PFSK-1 (cell line): ENCODE results near the gene DNPH1.

Experiments used
- FOXP2 ChIP-seq: optimal IDR thresholded peaks from 2 replicates; pipeline ENCODE3; 2011; ENCODE audit warnings: borderline replicate concordance, control low read depth, inconsistent platforms; ENCODE audit not compliant: insufficient read depth; ENCODE audit errors: extremely low read length, extremely low read depth
- POLR2AphosphoS5 ChIP-seq: IDR thresholded peaks from 2 replicates; pipeline ENCODE4 v1.6.1; 2012; ENCODE audit warnings: low read depth, mild to moderate bottlenecking, control low read depth, low read length, moderate library complexity
- REST ChIP-seq, 2 experiments: IDR thresholded peaks; 2 replicates each; pipeline versions ENCODE4 v1.6.1 to v1.8.0; 2011 to 2012; ENCODE audit warnings: low read depth in 2 of 2, low read length in 2 of 2, control low read depth in 1 of 2, inconsistent platforms in 1 of 2, mild to moderate bottlenecking in 1 of 2, moderate library complexity in 1 of 2; ENCODE audit not compliant: insufficient read depth in 1 of 2
- SIN3A ChIP-seq: IDR thresholded peaks from 2 replicates; pipeline ENCODE4 v1.6.1; 2012; ENCODE audit warnings: mild to moderate bottlenecking, low read length, moderate library complexity, borderline replicate concordance; ENCODE audit not compliant: insufficient read depth
- TAF1 ChIP-seq: IDR thresholded peaks from 2 replicates; pipeline ENCODE4 v1.6.1; 2012; ENCODE audit warnings: low read length, control low read depth, borderline replicate concordance; ENCODE audit not compliant: insufficient read depth

DNPH1 gene

GRCh38 chr6:43223175-43223574 lies 6.1 kb downstream of the DNPH1 start:
- TF ChIP-seq REST (IDR thresholded peaks at IDR 0.05; ENCODE audit: insufficient read depth in 1 of 2, low read depth in 2 of 2, low read length in 2 of 2), result no peak

- TF ChIP-seq TAF1 (no peak), FOXP2 (no peak), SIN3A (no peak), POLR2AphosphoS5 (no peak), REST (IDR thresholded peaks at IDR 0.05; ENCODE audit: insufficient read depth in 1 of 2, low read depth in 2 of 2, low read length in 2 of 2) (no peak)
Measured at GRCh38 chr6:43222418-43223059, 6.7 kb downstream of the DNPH1 start.

- TF ChIP-seq FOXP2, result no peak
- no peak for TF ChIP-seq TAF1
- TF ChIP-seq SIN3A, result no peak
- TF ChIP-seq POLR2AphosphoS5, result no peak
- TF ChIP-seq REST (IDR thresholded peaks at IDR 0.05; ENCODE audit: insufficient read depth in 1 of 2, low read depth in 2 of 2, low read length in 2 of 2), result no peak
Measured at GRCh38 chr6:43221046-43221972, 8.0 kb downstream of the DNPH1 start.

GRCh38 chr6:43220439-43220951 lies 8.8 kb downstream of the DNPH1 start:
- no peak for TF ChIP-seq REST (IDR thresholded peaks at IDR 0.05; ENCODE audit: insufficient read depth in 1 of 2, low read depth in 2 of 2, low read length in 2 of 2)
- no peak; the same call in 1 of the 2 replicates for TF ChIP-seq POLR2AphosphoS5
- TF ChIP-seq FOXP2, result no peak
- TF ChIP-seq TAF1, result no peak
- TF ChIP-seq SIN3A, result no peak
